Esophagus squamous epithelium (tissue), 4 donors: ENCODE measurements around the gene AJUBA.

ENCODE experiments used
- CTCF ChIP-seq, 6 experiments: fragments of 450-650 bp in 4 of 6; fragments of 200-600 bp in 2 of 6; sonication (generic) in 2 of 6; IDR thresholded peaks; one replicate each; pipeline ENCODE4 v1.5.1; 2016 to 2019; ENCODE audit warnings: antibody characterized with exemption in 6 of 6, mild to moderate bottlenecking in 4 of 6, moderate library complexity in 4 of 6
- POLR2A ChIP-seq, 4 donors: fragments of 450-650 bp; IDR thresholded peaks; one replicate each; pipeline ENCODE4 v1.6.1; 2017; ENCODE audit warnings: antibody characterized with exemption in 4 of 4, mild to moderate bottlenecking in 4 of 4, moderate library complexity in 3 of 4

GRCh38 chr14:23005451-23006187, 23.3 kb upstream of the AJUBA start:
- TF ChIP-seq CTCF (IDR thresholded peaks at IDR 0.05) (no peak), POLR2A (IDR thresholded peaks at IDR 0.05) (no peak)
